ENCODE results near the gene SLC9A9. TPM values are rescaled to one million over a fixed set of nuclear protein-coding genes. Genes with fewer than 3 reads are reported as not detected.

SLC9A9 gene
- total RNA-seq, 1 experiment from 2014 or later, result 1.4 TPM

- ChIA-PET POLR2A (ENCODE audit: low non-redundant PET) (no interaction called here), CTCF (no interaction called here)
- no peaks in the 10 kb centered on the region for H3K9me3 ChIP-seq (ENCODE audit: low read depth, low read length, poor library complexity, severe bottlenecking)
- no peak for DNase-seq (ENCODE audit: low spot score)
- no peaks in the 10 kb centered on the region for H3K36me3 ChIP-seq (ENCODE audit: insufficient read depth, low read length, poor library complexity, severe bottlenecking)
- BruUV-seq (replicated peaks), result no TSS peak
- no peaks in the 10 kb centered on the region for H3K27me3 ChIP-seq (replicated peaks; ENCODE audit: insufficient read depth, low read depth, low read length, poor library complexity)
- H3K4me3 ChIP-seq (ENCODE audit: low read depth, low read length, poor library complexity, severe bottlenecking), result no peak overlapping the region
- no peak overlapping the region for H3K27ac ChIP-seq (ENCODE audit: low read depth, low read length, poor library complexity, severe bottlenecking)
- intact Hi-C loops (cut with micrococcal nuclease; ENCODE audit: unreplicated experiment), result no loop called here
- no peaks in the 10 kb centered on the region for H3K4me1 ChIP-seq (ENCODE audit: insufficient read depth, low read length, poor library complexity, severe bottlenecking)
- no peak for TF ChIP-seq CTCF (conservative IDR thresholded peaks at IDR 0.05; ENCODE audit: low read depth, low read length)
- no peak for TF ChIP-seq EZH2 (IDR thresholded peaks at IDR 0.05; ENCODE audit: borderline replicate concordance, low read depth, low read length, poor library complexity, severe bottlenecking)
These were observed 434.9 kb downstream of the SLC9A9 start for GRCh38 chr3:143413372-143413771.

DNA sequence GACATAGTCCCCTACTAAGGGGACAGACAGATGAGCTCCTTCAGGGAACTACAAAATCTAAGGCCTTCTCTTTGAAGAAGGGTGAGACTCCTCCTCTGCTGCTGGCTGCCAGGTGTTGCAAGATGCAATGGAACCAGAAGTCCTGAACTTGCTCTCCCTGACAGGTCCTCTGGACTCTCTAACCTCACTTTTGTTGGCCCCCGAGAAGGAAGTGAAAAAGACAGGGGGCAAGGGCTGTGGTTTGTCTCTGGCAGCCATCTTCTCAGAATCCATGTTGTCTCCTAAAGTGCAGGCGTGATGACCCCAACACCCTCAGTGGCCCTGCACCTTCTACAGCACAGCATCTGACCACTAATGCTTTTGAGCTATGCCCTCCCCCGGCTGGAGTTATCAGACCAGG lies 436.2 kb downstream of the SLC9A9 start:
- ChIA-PET CTCF (no interaction called here), POLR2A (ENCODE audit: low non-redundant PET) (no interaction called here)
- Histone ChIP-seq H3K27ac (ENCODE audit: low read depth, low read length, poor library complexity, severe bottlenecking) (no peak overlapping the region), H3K36me3 (ENCODE audit: insufficient read depth, low read length, poor library complexity, severe bottlenecking) (no peaks in the 10 kb centered on the region), H3K4me3 (ENCODE audit: low read depth, low read length, poor library complexity, severe bottlenecking) (no peak overlapping the region), H3K9me3 (ENCODE audit: low read depth, low read length, poor library complexity, severe bottlenecking) (no peaks in the 10 kb centered on the region), H3K27me3 (replicated peaks; ENCODE audit: insufficient read depth, low read depth, low read length, poor library complexity) (no peaks in the 10 kb centered on the region), H3K4me1 (ENCODE audit: insufficient read depth, low read length, poor library complexity, severe bottlenecking) (no peaks in the 10 kb centered on the region)
- no peak for DNase-seq (ENCODE audit: low spot score)
- TF ChIP-seq EZH2 (IDR thresholded peaks at IDR 0.05; ENCODE audit: borderline replicate concordance, low read depth, low read length, poor library complexity, severe bottlenecking), result no peak
- no peak for TF ChIP-seq CTCF (conservative IDR thresholded peaks at IDR 0.05; ENCODE audit: low read depth, low read length)
- no TSS peak for BruUV-seq (replicated peaks)
- intact Hi-C loops (cut with micrococcal nuclease; ENCODE audit: unreplicated experiment), result no loop called here

GRCh38 chr3:143410259-143410658 lies 438.0 kb downstream of the SLC9A9 start:
- intact Hi-C loops (cut with micrococcal nuclease; ENCODE audit: unreplicated experiment), result no loop called here
- Histone ChIP-seq H3K36me3 (ENCODE audit: insufficient read depth, low read length, poor library complexity, severe bottlenecking) (no peaks in the 10 kb centered on the region), H3K4me3 (ENCODE audit: low read depth, low read length, poor library complexity, severe bottlenecking) (no peak overlapping the region), H3K27ac (ENCODE audit: low read depth, low read length, poor library complexity, severe bottlenecking) (no peak overlapping the region), H3K4me1 (ENCODE audit: insufficient read depth, low read length, poor library complexity, severe bottlenecking) (no peaks in the 10 kb centered on the region), H3K27me3 (replicated peaks; ENCODE audit: insufficient read depth, low read depth, low read length, poor library complexity) (no peaks in the 10 kb centered on the region), H3K9me3 (ENCODE audit: low read depth, low read length, poor library complexity, severe bottlenecking) (no peaks in the 10 kb centered on the region)
- BruUV-seq (replicated peaks), result no TSS peak
- DNase-seq (ENCODE audit: low spot score), result no peak
- POLR2A ChIA-PET (ENCODE audit: low non-redundant PET), result no interaction called here
- CTCF ChIA-PET, result no interaction called here
- TF ChIP-seq CTCF (conservative IDR thresholded peaks at IDR 0.05; ENCODE audit: low read depth, low read length) (no peak), EZH2 (IDR thresholded peaks at IDR 0.05; ENCODE audit: borderline replicate concordance, low read depth, low read length, poor library complexity, severe bottlenecking) (no peak)
